HEK293 (cell line): ENCODE results near the gene AGRN.
A peak's percentile ranks its signal among the peaks of the same experiment; 100 is the strongest.

Experiments used
- CTCF ChIP-seq: fragments of 450-650 bp; formaldehyde crosslinking; IDR thresholded peaks from 2 replicates; pipeline ENCODE4 v1.5.1; 2016; ENCODE audit warnings: missing biosample characterization, missing genetic modification characterization
- EGR2 ChIP-seq: fragments of 450-650 bp; formaldehyde crosslinking; IDR thresholded peaks from 2 replicates; pipeline ENCODE4 v1.5.1; 2016; ENCODE audit warnings: low read depth, missing biosample characterization, missing genetic modification characterization
- HOXA7 ChIP-seq: sonication (generic); formaldehyde crosslinking; IDR thresholded peaks from 2 replicates; pipeline ENCODE4 v1.8.1; 2022; ENCODE audit warnings: missing genetic modification reagents, borderline replicate concordance
- IKZF3 ChIP-seq: fragments of 450-650 bp; IDR thresholded peaks from 2 replicates; pipeline ENCODE4 v1.5.0; 2018; ENCODE audit warnings: missing biosample characterization, mild to moderate bottlenecking, missing genetic modification characterization, moderate library complexity
- KLF8 ChIP-seq: fragments of 450-650 bp; formaldehyde crosslinking; IDR thresholded peaks from 2 replicates; pipeline ENCODE4 v1.5.1; 2016; ENCODE audit warnings: missing biosample characterization, missing genetic modification characterization
- PRDM1 ChIP-seq: fragments of 450-650 bp; formaldehyde crosslinking; IDR thresholded peaks from 2 replicates; pipeline ENCODE4; 2016; ENCODE audit warnings: missing biosample characterization, missing genetic modification characterization
- REST ChIP-seq: fragments of 450-650 bp; formaldehyde crosslinking; IDR thresholded peaks from 2 replicates; pipeline ENCODE4 v1.5.1; 2016; ENCODE audit warnings: missing biosample characterization, missing genetic modification characterization
- TCF7L2 ChIP-seq: IDR thresholded peaks from 2 replicates; pipeline ENCODE4 v1.6.1; 2011; ENCODE audit warnings: low read depth, mild to moderate bottlenecking, inconsistent platforms, low read length, moderate library complexity, borderline replicate concordance
- ZBTB1 ChIP-seq: fragments of 450-650 bp; formaldehyde crosslinking; IDR thresholded peaks from 2 replicates; pipeline ENCODE4 v1.5.1; 2016; ENCODE audit warnings: missing biosample characterization, missing genetic modification characterization
- ZBTB48 ChIP-seq: fragments of 450-650 bp; formaldehyde crosslinking; IDR thresholded peaks from 2 replicates; pipeline ENCODE4 v1.5.1; 2016; ENCODE audit warnings: missing biosample characterization, missing genetic modification characterization
- ZNF175 ChIP-seq: fragments of 450-650 bp; formaldehyde crosslinking; IDR thresholded peaks from 2 replicates; pipeline ENCODE4 v1.5.1; 2016; ENCODE audit warnings: missing biosample characterization, missing genetic modification characterization
- ZNF24 ChIP-seq: fragments of 450-650 bp; formaldehyde crosslinking; IDR thresholded peaks from 2 replicates; pipeline ENCODE4 v1.5.1; 2016; ENCODE audit warnings: missing biosample characterization, missing genetic modification characterization
- ZNF26 ChIP-seq: fragments of 450-650 bp; formaldehyde crosslinking; IDR thresholded peaks from 2 replicates; pipeline ENCODE4 v1.5.1; 2016; ENCODE audit warnings: missing biosample characterization, missing genetic modification characterization
- ZNF354C ChIP-seq: fragments of 450-650 bp; formaldehyde crosslinking; IDR thresholded peaks from 2 replicates; pipeline ENCODE4 v1.5.1; 2016; ENCODE audit warnings: missing biosample characterization, missing genetic modification characterization, low read depth, borderline replicate concordance
- ZNF423 ChIP-seq: fragments of 450-650 bp; formaldehyde crosslinking; IDR thresholded peaks from 2 replicates; pipeline ENCODE4 v1.5.1; 2016; ENCODE audit warnings: missing biosample characterization, missing genetic modification characterization
- ZNF558 ChIP-seq: fragments of 450-650 bp; formaldehyde crosslinking; IDR thresholded peaks from 2 replicates; pipeline ENCODE4 v1.5.1; 2016; ENCODE audit warnings: missing biosample characterization, missing genetic modification characterization
- ZNF580 ChIP-seq: fragments of 450-650 bp; formaldehyde crosslinking; IDR thresholded peaks from 2 replicates; pipeline ENCODE4 v1.5.1; 2016; ENCODE audit warnings: missing biosample characterization, missing genetic modification characterization
- ZNF658 ChIP-seq: fragments of 450-650 bp; formaldehyde crosslinking; IDR thresholded peaks from 2 replicates; pipeline ENCODE4; 2016; ENCODE audit warnings: missing biosample characterization, missing genetic modification characterization
- ZNF660 ChIP-seq: fragments of 450-650 bp; IDR thresholded peaks from 2 replicates; pipeline ENCODE4 v1.5.1; 2018; ENCODE audit warnings: missing biosample characterization, mild to moderate bottlenecking, missing genetic modification characterization
- ZNF664 ChIP-seq: fragments of 450-650 bp; formaldehyde crosslinking; IDR thresholded peaks from 2 replicates; pipeline ENCODE4 v1.5.1; 2016; ENCODE audit warnings: missing biosample characterization, missing genetic modification characterization
- ZNF792 ChIP-seq: fragments of 450-650 bp; formaldehyde crosslinking; IDR thresholded peaks from 2 replicates; pipeline ENCODE4 v1.5.1; 2016; ENCODE audit warnings: missing biosample characterization, missing genetic modification characterization
- ZNF843 ChIP-seq: fragments of 450-650 bp; formaldehyde crosslinking; IDR thresholded peaks from 2 replicates; pipeline ENCODE4 v1.5.1; 2016; ENCODE audit warnings: missing biosample characterization, missing genetic modification characterization
- ZSCAN30 ChIP-seq: fragments of 450-650 bp; IDR thresholded peaks from 2 replicates; pipeline ENCODE4 v1.5.1; 2018; ENCODE audit warnings: missing biosample characterization, mild to moderate bottlenecking, missing genetic modification characterization, moderate library complexity
- TF ChIP-seq, protein P1 (sequence below): fragments of 450-650 bp; formaldehyde crosslinking; IDR thresholded peaks from 2 replicates; pipeline ENCODE4 v1.5.1; 2016; ENCODE audit warnings: missing biosample characterization, missing genetic modification characterization
- TF ChIP-seq, protein P2 (sequence below): fragments of 450-650 bp; formaldehyde crosslinking; IDR thresholded peaks from 2 replicates; pipeline ENCODE4 v1.5.1; 2016; ENCODE audit warnings: missing biosample characterization, missing genetic modification characterization, borderline replicate concordance

AGRN gene

GRCh38 chr1:1011396-1011949 lies 8.4 kb upstream of the AGRN start (continued):
- TF ChIP-seq CTCF (no peak), ZSCAN30 (tag by site-specific recombination) (no peak), ZNF664 (tag by site-specific recombination) (no peak), ZNF354C (tag by site-specific recombination) (no peak), EGR2 (tag by site-specific recombination) (no peak), ZBTB48 (no peak), ZNF423 (tag by site-specific recombination) (no peak), ZNF24 (tag by site-specific recombination) (peak; percentile 57; the same call in 1 of the 2 replicates), ZNF660 (tag by site-specific recombination) (no peak), ZNF26 (no peak), ZNF792 (tag by site-specific recombination) (no peak), REST (tag by site-specific recombination) (no peak), ZNF558 (tag by site-specific recombination) (no peak), ZNF580 (peak; percentile 88), IKZF3 (tag by site-specific recombination) (no peak), PRDM1 (tag by site-specific recombination) (no peak), ZNF658 (no peak), ZNF843 (tag by site-specific recombination) (no peak), KLF8 (tag by site-specific recombination) (no peak), ZBTB1 (no peak), HOXA7 (no peak), ZNF175 (no peak), TCF7L2 (no peak)
- TF ChIP-seq, protein P1, sequence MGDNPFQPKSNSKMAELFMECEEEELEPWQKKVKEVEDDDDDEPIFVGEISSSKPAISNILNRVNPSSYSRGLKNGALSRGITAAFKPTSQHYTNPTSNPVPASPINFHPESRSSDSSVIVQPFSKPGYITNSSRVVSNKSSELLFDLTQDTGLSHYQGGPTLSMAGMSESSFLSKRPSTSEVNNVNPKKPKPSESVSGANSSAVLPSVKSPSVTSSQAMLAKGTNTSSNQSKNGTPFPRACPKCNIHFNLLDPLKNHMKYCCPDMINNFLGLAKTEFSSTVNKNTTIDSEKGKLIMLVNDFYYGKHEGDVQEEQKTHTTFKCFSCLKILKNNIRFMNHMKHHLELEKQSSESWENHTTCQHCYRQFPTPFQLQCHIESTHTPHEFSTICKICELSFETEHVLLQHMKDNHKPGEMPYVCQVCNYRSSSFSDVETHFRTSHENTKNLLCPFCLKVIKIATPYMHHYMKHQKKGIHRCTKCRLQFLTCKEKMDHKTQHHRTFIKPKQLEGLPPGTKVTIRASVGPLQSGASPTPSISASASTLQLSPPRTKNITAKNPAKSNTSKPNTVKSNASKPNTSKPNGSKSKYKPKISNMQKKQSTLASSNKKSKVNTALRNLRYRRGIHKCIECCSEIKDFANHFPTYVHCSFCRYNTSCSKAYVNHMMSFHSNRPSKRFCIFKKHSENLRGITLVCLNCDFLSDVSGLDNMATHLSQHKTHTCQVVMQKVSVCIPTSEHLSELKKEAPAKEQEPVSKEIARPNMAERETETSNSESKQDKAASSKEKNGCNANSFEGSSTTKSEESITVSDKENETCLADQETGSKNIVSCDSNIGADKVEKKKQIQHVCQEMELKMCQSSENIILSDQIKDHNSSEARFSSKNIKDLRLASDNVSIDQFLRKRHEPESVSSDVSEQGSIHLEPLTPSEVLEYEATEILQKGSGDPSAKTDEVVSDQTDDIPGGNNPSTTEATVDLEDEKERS = peak; percentile 30; the same call in 1 of the 2 replicates
- TF ChIP-seq, protein P2, sequence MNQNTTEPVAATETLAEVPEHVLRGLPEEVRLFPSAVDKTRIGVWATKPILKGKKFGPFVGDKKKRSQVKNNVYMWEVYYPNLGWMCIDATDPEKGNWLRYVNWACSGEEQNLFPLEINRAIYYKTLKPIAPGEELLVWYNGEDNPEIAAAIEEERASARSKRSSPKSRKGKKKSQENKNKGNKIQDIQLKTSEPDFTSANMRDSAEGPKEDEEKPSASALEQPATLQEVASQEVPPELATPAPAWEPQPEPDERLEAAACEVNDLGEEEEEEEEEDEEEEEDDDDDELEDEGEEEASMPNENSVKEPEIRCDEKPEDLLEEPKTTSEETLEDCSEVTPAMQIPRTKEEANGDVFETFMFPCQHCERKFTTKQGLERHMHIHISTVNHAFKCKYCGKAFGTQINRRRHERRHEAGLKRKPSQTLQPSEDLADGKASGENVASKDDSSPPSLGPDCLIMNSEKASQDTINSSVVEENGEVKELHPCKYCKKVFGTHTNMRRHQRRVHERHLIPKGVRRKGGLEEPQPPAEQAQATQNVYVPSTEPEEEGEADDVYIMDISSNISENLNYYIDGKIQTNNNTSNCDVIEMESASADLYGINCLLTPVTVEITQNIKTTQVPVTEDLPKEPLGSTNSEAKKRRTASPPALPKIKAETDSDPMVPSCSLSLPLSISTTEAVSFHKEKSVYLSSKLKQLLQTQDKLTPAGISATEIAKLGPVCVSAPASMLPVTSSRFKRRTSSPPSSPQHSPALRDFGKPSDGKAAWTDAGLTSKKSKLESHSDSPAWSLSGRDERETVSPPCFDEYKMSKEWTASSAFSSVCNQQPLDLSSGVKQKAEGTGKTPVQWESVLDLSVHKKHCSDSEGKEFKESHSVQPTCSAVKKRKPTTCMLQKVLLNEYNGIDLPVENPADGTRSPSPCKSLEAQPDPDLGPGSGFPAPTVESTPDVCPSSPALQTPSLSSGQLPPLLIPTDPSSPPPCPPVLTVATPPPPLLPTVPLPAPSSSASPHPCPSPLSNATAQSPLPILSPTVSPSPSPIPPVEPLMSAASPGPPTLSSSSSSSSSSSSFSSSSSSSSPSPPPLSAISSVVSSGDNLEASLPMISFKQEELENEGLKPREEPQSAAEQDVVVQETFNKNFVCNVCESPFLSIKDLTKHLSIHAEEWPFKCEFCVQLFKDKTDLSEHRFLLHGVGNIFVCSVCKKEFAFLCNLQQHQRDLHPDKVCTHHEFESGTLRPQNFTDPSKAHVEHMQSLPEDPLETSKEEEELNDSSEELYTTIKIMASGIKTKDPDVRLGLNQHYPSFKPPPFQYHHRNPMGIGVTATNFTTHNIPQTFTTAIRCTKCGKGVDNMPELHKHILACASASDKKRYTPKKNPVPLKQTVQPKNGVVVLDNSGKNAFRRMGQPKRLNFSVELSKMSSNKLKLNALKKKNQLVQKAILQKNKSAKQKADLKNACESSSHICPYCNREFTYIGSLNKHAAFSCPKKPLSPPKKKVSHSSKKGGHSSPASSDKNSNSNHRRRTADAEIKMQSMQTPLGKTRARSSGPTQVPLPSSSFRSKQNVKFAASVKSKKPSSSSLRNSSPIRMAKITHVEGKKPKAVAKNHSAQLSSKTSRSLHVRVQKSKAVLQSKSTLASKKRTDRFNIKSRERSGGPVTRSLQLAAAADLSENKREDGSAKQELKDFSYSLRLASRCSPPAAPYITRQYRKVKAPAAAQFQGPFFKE (tag by site-specific recombination) = no peak
